Keratinocyte (primary cell): Measurements from ENCODE around the gene PCDH7.

Experiments
- CTCF ChIP-seq, 3 experiments: IDR thresholded peaks in 1 of 3; conservative IDR thresholded peaks in 1 of 3; optimal IDR thresholded peaks in 1 of 3; 2 replicates in 2 of 3; 3 replicates in 1 of 3; pipeline versions ENCODE3 to v1.5.1; 2011; ENCODE audit warnings: low read length in 3 of 3, mild to moderate bottlenecking in 3 of 3, moderate library complexity in 2 of 3, control low read depth in 1 of 3, inconsistent platforms in 1 of 3; ENCODE audit not compliant: insufficient read depth in 2 of 3; ENCODE audit errors: extremely low read depth in 1 of 3
- EZH2 ChIP-seq: IDR thresholded peaks from one replicate; pipeline ENCODE4 v1.6.1; 2012; ENCODE audit warnings: inconsistent platforms, mild to moderate bottlenecking, low read length, moderate library complexity

- no peak for TF ChIP-seq CTCF (optimal IDR thresholded peaks at IDR 0.05 in 1 of 3, IDR thresholded peaks at IDR 0.05 in 1 of 3, conservative IDR thresholded peaks at IDR 0.05 in 1 of 3; ENCODE audit: extremely low read depth in 1 of 3, insufficient read depth in 2 of 3, low read length in 3 of 3)
- no peak for TF ChIP-seq EZH2
Measured at GRCh38 chr4:30727409-30727808, 7.2 kb downstream of the PCDH7 start.
